Eye (tissue), 1 donor: Measurements from ENCODE around the gene EXTL1.
A peak's percentile ranks its signal among the peaks of the same experiment; 100 is the strongest.
"Not testable (repeated sequence)": the region's sequence is repeated elsewhere in the genome, so short reads cannot be mapped to it uniquely, and the experiment has no call there.

ENCODE experiments used
- DNase-seq: peaks from one replicate; pipeline ENCODE4 v3.0.0-alpha.2; 2015

EXTL1 gene

GRCh38 chr1:26021647-26022403 lies at the start of gene EXTL1:
TSS of gene EXTL1 (plus strand) at chr1:26021775. CDS start at chr1:26022647, 872 bp downstream.
- DNase-seq, result peak; percentile 93

- no peak for DNase-seq
Observed at GRCh38 chr1:25971811-25972180, 49.8 kb upstream of the EXTL1 start.

GRCh38 chr1:25973610-25974321 lies 47.8 kb upstream of the EXTL1 start:
- no peak for DNase-seq

GRCh38 chr1:25977801-25978200 lies 43.8 kb upstream of the EXTL1 start:
- no peak for DNase-seq

GRCh38 chr1:25978403-25978802 lies 43.2 kb upstream of the EXTL1 start:
- no peak for DNase-seq

GRCh38 chr1:25979210-25979609 lies 42.4 kb upstream of the EXTL1 start:
- no peak for DNase-seq

- no peak for DNase-seq
Observed at GRCh38 chr1:25985171-25985570, 36.4 kb upstream of the EXTL1 start.

- no peak for DNase-seq
Observed at GRCh38 chr1:25985670-25986069, 35.9 kb upstream of the EXTL1 start.

GRCh38 chr1:25986773-25987172 lies 34.8 kb upstream of the EXTL1 start:
- DNase-seq, result not testable (repeated sequence)

- no peak for DNase-seq
Observed at GRCh38 chr1:25987951-25988350, 33.6 kb upstream of the EXTL1 start.

GRCh38 chr1:25989440-25990234 lies 31.9 kb upstream of the EXTL1 start:
- no peak for DNase-seq

- no peak for DNase-seq
Observed at GRCh38 chr1:25990251-25990650, 31.3 kb upstream of the EXTL1 start.

GRCh38 chr1:25990702-25991395 lies 30.7 kb upstream of the EXTL1 start:
- no peak for DNase-seq

- DNase-seq, result peak; percentile 27
Observed at GRCh38 chr1:25991937-25992688, 29.5 kb upstream of the EXTL1 start.

- no peak for DNase-seq
Observed at GRCh38 chr1:25992689-25993171, 28.8 kb upstream of the EXTL1 start.

GRCh38 chr1:25993197-25993951 lies 28.2 kb upstream of the EXTL1 start:
- peak; percentile 59 for DNase-seq

GRCh38 chr1:25994402-25995150 lies 27.0 kb upstream of the EXTL1 start:
- no peak for DNase-seq

GRCh38 chr1:25996966-25997827 lies 24.4 kb upstream of the EXTL1 start:
- peak; percentile 63 for DNase-seq
